Stomach smooth muscle (tissue), 2 donors: ENCODE results near the gene TAS2R40.
"Not testable (repeated sequence)": the region's sequence is repeated elsewhere in the genome, so short reads cannot be mapped to it uniquely, and the experiment has no call there.

Experiments
- H3K27ac ChIP-seq: one replicate; pipeline ENCODE4 v1.7.0; 2013; ENCODE audit warnings: mild to moderate bottlenecking, low read length, inconsistent platforms
- H3K27me3 ChIP-seq, 2 donors: one replicate each; pipeline ENCODE4 v1.7.0; 2013; ENCODE audit warnings: low read length in 2 of 2; ENCODE audit not compliant: insufficient read depth in 2 of 2, control insufficient read depth in 1 of 2
- H3K36me3 ChIP-seq, 2 donors: one replicate each; pipeline ENCODE4 v1.7.0; 2013; ENCODE audit warnings: low read length in 2 of 2; ENCODE audit not compliant: control insufficient read depth in 2 of 2, insufficient read depth in 2 of 2
- H3K4me1 ChIP-seq: one replicate; pipeline ENCODE4 v1.7.0; 2013; ENCODE audit warnings: low read length; ENCODE audit not compliant: control insufficient read depth, insufficient read depth
- H3K4me3 ChIP-seq, 2 donors: one replicate each; pipeline ENCODE4 v1.7.0; 2013; ENCODE audit warnings: low read length in 2 of 2
- H3K9ac ChIP-seq, 2 donors: one replicate each; pipeline ENCODE4 v1.7.0; 2013; ENCODE audit warnings: low read length in 2 of 2, mild to moderate bottlenecking in 1 of 2
- H3K9me3 ChIP-seq, 2 donors: one replicate each; pipeline ENCODE4 v1.7.0; 2013; ENCODE audit warnings: low read length in 2 of 2; ENCODE audit not compliant: control insufficient read depth in 2 of 2
- donor health status: healthy.
- donor health status: Pancreatic carcinoma.

The TAS2R40 gene

DNA sequence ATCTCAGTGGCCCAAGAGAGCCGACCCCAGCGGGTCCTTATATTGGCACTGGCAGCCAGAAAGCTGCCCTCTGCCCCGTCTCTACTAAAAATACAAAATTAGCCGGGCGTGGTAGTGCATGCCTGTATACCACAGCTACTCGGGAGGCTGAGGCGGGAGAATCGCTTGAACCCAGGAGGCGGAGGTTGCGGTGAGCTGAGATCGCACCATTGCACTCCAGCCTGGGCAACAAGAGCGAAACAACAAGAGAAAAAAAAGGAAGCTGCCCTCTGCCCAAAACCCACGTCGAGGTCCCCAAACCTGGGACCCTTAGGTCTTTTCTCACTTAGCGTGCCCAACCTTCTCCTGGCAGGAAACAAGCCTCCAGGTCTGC is 42.3 kb downstream of the TAS2R40 start:
- H3K4me3 ChIP-seq: peak overlapping the region; percentile 94 to 95
- peaks cover 14% of the 10 kb centered on the region for H3K4me1 ChIP-seq
- H3K27me3 ChIP-seq, H3K9me3 ChIP-seq: not testable (repeated sequence)
- peak overlapping the region; percentile 85 to 86 for H3K9ac ChIP-seq
- peaks cover 21 to 23% of the 10 kb centered on the region in 2 donors for H3K36me3 ChIP-seq
- peak overlapping the region; percentile 67 for H3K27ac ChIP-seq

- Histone ChIP-seq H3K36me3 (peaks cover 23 to 25% of the 10 kb centered on the region in 2 donors), H3K27me3 (no peaks in the 10 kb centered on the region), H3K27ac (no peak overlapping the region), H3K9ac (no peak overlapping the region), H3K4me3 (peak overlapping the region in 1 of 2 donors; percentile 95), H3K9me3 (no peaks in the 10 kb centered on the region), H3K4me1 (peaks cover 14% of the 10 kb centered on the region)
Measured at GRCh38 chr7:143265017-143265693, 43.3 kb downstream of the TAS2R40 start.

DNA sequence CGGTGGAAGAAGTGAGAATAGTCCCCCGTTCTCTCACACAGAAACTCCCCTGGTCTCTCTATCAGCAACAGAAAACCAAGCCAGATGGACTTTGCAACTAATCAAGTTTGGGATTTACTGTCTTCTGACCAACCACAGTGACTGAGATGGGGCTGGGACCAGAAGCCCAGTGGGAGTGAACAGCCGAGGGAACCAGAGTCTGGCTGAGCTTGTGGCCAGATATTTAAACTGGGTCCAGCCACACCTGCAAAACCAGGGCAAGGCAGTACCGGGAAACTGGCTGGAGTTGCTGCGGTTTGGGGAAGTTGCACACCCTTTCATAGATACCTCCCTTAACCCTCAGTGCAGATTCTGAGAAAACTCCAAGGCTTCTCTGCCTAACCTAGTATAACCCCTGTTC is 47.4 kb downstream of the TAS2R40 start:
- Histone ChIP-seq H3K36me3 (peaks cover 23 to 25% of the 10 kb centered on the region in 2 donors), H3K4me1 (peaks cover 8% of the 10 kb centered on the region), H3K9me3 (no peaks in the 10 kb centered on the region), H3K27ac (no peak overlapping the region), H3K27me3 (no peaks in the 10 kb centered on the region), H3K9ac (no peak overlapping the region), H3K4me3 (no peak overlapping the region)

GRCh38 chr7:143271240-143271639 is 49.4 kb downstream of the TAS2R40 start:
- H3K4me1 ChIP-seq: no peaks in the 10 kb centered on the region
- no peaks in the 10 kb centered on the region for H3K27me3 ChIP-seq
- no peak overlapping the region for H3K9ac ChIP-seq
- H3K27ac ChIP-seq: no peak overlapping the region
- no peak overlapping the region for H3K4me3 ChIP-seq
- H3K9me3 ChIP-seq: no peaks in the 10 kb centered on the region
- H3K36me3 ChIP-seq: peaks cover 22 to 23% of the 10 kb centered on the region in 2 donors
